Measurements from ENCODE around the gene TMCO6.

GRCh38 chr5:140658870-140659269 lies 19.6 kb downstream of the TMCO6 start:
- no peak for TF ChIP-seq POLR2A (IDR thresholded peaks at IDR 0.05; ENCODE audit: low read length)
- no peak for TF ChIP-seq GATA1 (IDR thresholded peaks at IDR 0.05; ENCODE audit: low read depth, low read length)

All from erythroblast (primary cell).